A549 (cell line): Measurements from ENCODE around the gene ARHGEF3. TPM values are rescaled to one million over a fixed set of nuclear protein-coding genes. Genes with fewer than 3 reads are reported as not detected.

Experiments
- ATAC-seq, 2 experiments: fragments of 200-7000 bp in 1 of 2; fragments of >200 bp in 1 of 2; cut with Nextera tagmentation in 1 of 2; cut with Tn5 transposase in 1 of 2; 3 replicates each; pipeline versions ENCODE4 v1.8.0 to v1.9.1; 2018 to 2020; ENCODE audit warnings: mild to moderate bottlenecking in 1 of 2, moderate library complexity in 1 of 2
- CTCF ChIA-PET: fragments of 300-600 bp; sonication (Branson Sonifier 250); formaldehyde crosslinking; extraction: SDS; loops from one replicate; lab custom pipeline; 2021; ENCODE audit warnings: antibody characterized with exemption, inconsistent platforms; lab: Yijun Ruan, JAX
- POLR2A ChIA-PET: fragments of 350-600 bp; formaldehyde crosslinking; extraction: SDS; loops from one replicate; lab custom pipeline; 2021; ENCODE audit warnings: antibody characterized with exemption, inconsistent platforms; lab: Yijun Ruan, JAX
- DNase-seq, 2 experiments: peaks; one replicate each; pipeline versions ENCODE4 v3.0.0 to v3.0.0-alpha.2; 2011 to 2016; ENCODE audit warnings: low read depth in 1 of 2, low spot score in 1 of 2
- FAIRE-seq: peaks from 2 replicates; lab custom pipeline; 2011; peaks lifted over from hg19 to GRCh38; lab: Jason Lieb, UNC
- H3K27ac ChIP-seq, 2 experiments: fragments of >200 bp; sonication (Bioruptor Twin); formaldehyde crosslinking; 3 replicates each; pipeline ENCODE4 v1.5.1; 2016 to 2017
- H3K4me1 ChIP-seq: fragments of >200 bp; sonication (Bioruptor Twin); formaldehyde crosslinking; 3 replicates; pipeline ENCODE4 v1.6.1; 2016
- H3K4me2 ChIP-seq: fragments of >200 bp; sonication (Bioruptor Twin); formaldehyde crosslinking; 3 replicates; pipeline ENCODE4 v1.6.1; 2016
- H3K4me3 ChIP-seq: fragments of >200 bp; sonication (Bioruptor Twin); formaldehyde crosslinking; 3 replicates; pipeline ENCODE4 v1.5.1; 2016
- H3K9me3 ChIP-seq: fragments of >200 bp; sonication (Bioruptor Twin); formaldehyde crosslinking; 3 replicates; pipeline ENCODE4 v1.6.1; 2016
- BHLHE40 ChIP-seq: IDR thresholded peaks from 2 replicates; pipeline ENCODE4 v1.6.1; 2012; ENCODE audit warnings: low read depth, low read length, inconsistent platforms
- CBX2 ChIP-seq: fragments of 200-600 bp; sonication (generic); IDR thresholded peaks from 2 replicates; pipeline ENCODE4 v1.6.1; 2016; ENCODE audit warnings: low read depth, mild to moderate bottlenecking, borderline replicate concordance
- ESRRA ChIP-seq: fragments of 150-350 bp; IDR thresholded peaks from 2 replicates; pipeline ENCODE4 v1.6.1; 2014; ENCODE audit warnings: mild to moderate bottlenecking, low read length, borderline replicate concordance
- FOXS1 ChIP-seq: fragments of 250-450 bp; sonication (Bioruptor Pico); IDR thresholded peaks from 2 replicates; pipeline ENCODE4 v1.5.0; 2020; ENCODE audit warnings: mild to moderate bottlenecking, moderate library complexity
- GATA3 ChIP-seq: IDR thresholded peaks from 2 replicates; pipeline ENCODE4 v1.6.1; 2012; ENCODE audit warnings: borderline replicate concordance
- HDAC2 ChIP-seq: fragments of 200-600 bp; sonication (generic); IDR thresholded peaks from 2 replicates; pipeline ENCODE4 v1.6.1; 2016
- HOXA7 ChIP-seq: fragments of 250-450 bp; sonication (Bioruptor Pico); IDR thresholded peaks from 2 replicates; pipeline ENCODE4 v1.5.0; 2020; ENCODE audit warnings: mild to moderate bottlenecking, moderate library complexity
- JUN ChIP-seq, 2 experiments: fragments of >200 bp; sonication (Bioruptor Twin); formaldehyde crosslinking; IDR thresholded peaks; 2 replicates in 1 of 2; 3 replicates in 1 of 2; pipeline ENCODE4 v1.6.1; 2016 to 2017
- JUNB ChIP-seq: fragments of >200 bp; sonication (Bioruptor Twin); formaldehyde crosslinking; IDR thresholded peaks from 2 replicates; pipeline ENCODE4 v1.6.1; 2016
- KDM1A ChIP-seq: fragments of 200-600 bp; sonication (generic); IDR thresholded peaks from 2 replicates; pipeline ENCODE4 v1.6.1; 2016; ENCODE audit warnings: low read depth, mild to moderate bottlenecking
- MAZ ChIP-seq: fragments of 150-350 bp; IDR thresholded peaks from 2 replicates; pipeline ENCODE4 v1.6.1; 2014; ENCODE audit warnings: antibody characterized with exemption, low read depth, low read length, borderline replicate concordance
- RCOR1 ChIP-seq: fragments of 150-350 bp; IDR thresholded peaks from 2 replicates; pipeline ENCODE4 v1.6.1; 2014; ENCODE audit warnings: antibody characterized with exemption, low read length, low read depth
- REST ChIP-seq: fragments of 200-600 bp; sonication (generic); IDR thresholded peaks from 2 replicates; pipeline ENCODE4 v1.6.1; 2016; ENCODE audit warnings: antibody characterized with exemption, mild to moderate bottlenecking, moderate library complexity
- TFCP2L1 ChIP-seq: fragments of 250-450 bp; sonication (Bioruptor Pico); IDR thresholded peaks from 2 replicates; pipeline ENCODE4 v1.5.0; 2021; ENCODE audit warnings: mild to moderate bottlenecking
- USF2 ChIP-seq: fragments of 450-650 bp; IDR thresholded peaks from 2 replicates; pipeline ENCODE4 v1.6.1; 2014; ENCODE audit warnings: antibody characterized with exemption
- ZFP36 ChIP-seq: fragments of 450-650 bp; IDR thresholded peaks from 2 replicates; pipeline ENCODE4 v1.6.1; 2014; ENCODE audit warnings: borderline replicate concordance; ENCODE audit not compliant: partially characterized antibody
- ZSCAN20 ChIP-seq: fragments of 250-450 bp; sonication (Bioruptor Pico); IDR thresholded peaks from 2 replicates; pipeline ENCODE4 v1.8.0; 2022; ENCODE audit warnings: mild to moderate bottlenecking, moderate library complexity
- WGBS: methylation state at CpG from one replicate; pipeline ENCODE4 v1.1.6; 2017; ENCODE audit errors: missing lambda C conversion rate; 5-methylcytosine and 5-hydroxymethylcytosine counted together
- polyA plus RNA-seq, 4 experiments: library from polyadenylated mRNA; depleted of rRNA in 3 of 4; stranded (reverse); fragments of >200 nt; fragmentation: RNase III in 1 of 4; extraction: RNeasy Plus Mini Kit Qiagen cat#74134 plus additional on column Dnase treatment in 1 of 4; gene quantifications; 2 replicates in 3 of 4; 3 replicates in 1 of 4; pipeline ENCODE4 v1.2.3, GENCODE V29; 2011 to 2017
- TF ChIP-seq, protein P1 (sequence below): fragments of >200 bp; sonication (Bioruptor Twin); formaldehyde crosslinking; IDR thresholded peaks from 3 replicates; pipeline ENCODE4 v1.6.1; 2016

Gene ARHGEF3
- polyA plus RNA-seq, 2 of the 4 experiments (the other 2 are of a cell fraction) = 7.3 to 10.6 TPM

GRCh38 chr3:56784448-56785001 is 17.2 kb downstream of the ARHGEF3 start:
- no peak for TF ChIP-seq RCOR1
- TF ChIP-seq ESRRA = no peak
- Histone ChIP-seq H3K4me1 (peaks cover 30% of the 10 kb centered on the region), H3K4me2 (peak overlapping the region; percentile 67), H3K9me3 (no peaks in the 10 kb centered on the region), H3K4me3 (no peak overlapping the region), H3K27ac (peak overlapping the region; percentile 69 to 76)
- FAIRE-seq (no peak), DNase-seq (no peak), ATAC-seq (no peak)
- WGBS = 74% methylated on average over 4 of the region's 5 CpGs
- POLR2A ChIA-PET = no interaction called here
- CTCF ChIA-PET = interaction anchor here (3.7 kb wide), 1 partner anchor 16 kb away, joined by 35 read pairs; the partner anchor contains the start of gene ARHGEF3

DNA sequence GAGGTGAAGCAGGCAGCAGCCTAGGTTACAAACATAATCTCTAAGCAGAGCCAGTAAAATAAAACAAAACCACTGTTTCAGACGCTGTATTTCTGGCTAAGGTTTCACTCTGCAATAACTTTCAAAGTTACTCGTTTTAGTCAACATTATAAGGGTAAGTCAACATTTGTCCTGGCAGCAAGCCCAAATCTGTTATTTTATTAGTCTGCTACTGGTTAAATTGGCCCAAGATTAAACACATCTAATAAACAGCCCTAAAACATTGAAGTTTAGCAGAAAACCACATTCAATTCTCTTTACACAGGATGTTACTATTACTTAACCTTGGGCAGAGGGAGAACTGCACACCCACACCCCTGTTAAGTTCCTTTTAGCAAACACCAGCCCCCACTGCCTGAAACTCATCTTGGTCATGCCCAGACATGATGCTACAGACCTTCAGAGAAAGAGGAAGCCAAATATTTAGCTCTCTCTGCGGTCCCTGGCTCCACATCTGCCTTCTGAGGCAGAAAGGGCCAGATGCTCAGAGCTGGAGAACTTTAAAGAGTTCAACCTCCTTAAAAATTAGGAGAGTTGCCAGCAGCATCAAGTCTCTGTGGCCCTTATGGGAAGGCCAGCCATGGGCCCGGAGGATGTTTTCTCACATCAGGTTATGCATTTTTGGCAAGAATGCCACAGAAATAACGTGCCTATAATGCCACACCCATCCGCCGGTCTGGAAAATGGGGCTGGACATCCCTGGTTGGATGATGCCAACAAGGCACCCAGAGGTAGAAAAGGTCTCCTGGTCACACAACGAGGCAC is 17.9 kb downstream of the ARHGEF3 start:
- FAIRE-seq (no peak), ATAC-seq (peak; percentile 77 to 83), DNase-seq (peak; percentile 8 to 66)
- H3K4me3 ChIP-seq = no peak overlapping the region
- H3K9me3 ChIP-seq = no peaks in the 10 kb centered on the region
- POLR2A ChIA-PET = no interaction called here
- peak overlapping the region; percentile 67 for H3K4me2 ChIP-seq
- peak overlapping the region; percentile 69 to 76 for H3K27ac ChIP-seq
- TF ChIP-seq, protein P1, sequence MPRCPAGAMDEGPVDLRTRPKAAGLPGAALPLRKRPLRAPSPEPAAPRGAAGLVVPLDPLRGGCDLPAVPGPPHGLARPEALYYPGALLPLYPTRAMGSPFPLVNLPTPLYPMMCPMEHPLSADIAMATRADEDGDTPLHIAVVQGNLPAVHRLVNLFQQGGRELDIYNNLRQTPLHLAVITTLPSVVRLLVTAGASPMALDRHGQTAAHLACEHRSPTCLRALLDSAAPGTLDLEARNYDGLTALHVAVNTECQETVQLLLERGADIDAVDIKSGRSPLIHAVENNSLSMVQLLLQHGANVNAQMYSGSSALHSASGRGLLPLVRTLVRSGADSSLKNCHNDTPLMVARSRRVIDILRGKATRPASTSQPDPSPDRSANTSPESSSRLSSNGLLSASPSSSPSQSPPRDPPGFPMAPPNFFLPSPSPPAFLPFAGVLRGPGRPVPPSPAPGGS = 0 out of 3 replicates have a peak, but pooled peaks have one; percentile 58
- TF ChIP-seq GATA3 (peak; percentile 48), FOXS1 (CRISPR knock-in tag) (no peak), KDM1A (no peak), USF2 (no peak), BHLHE40 (no peak), ZSCAN20 (no peak), MAZ (no peak), JUN (IDR thresholded peaks at IDR 0.05) (peak; percentile 45 to 68; a peak in 3 of 5 replicates), CBX2 (no peak), HDAC2 (no peak), REST (no peak), TFCP2L1 (no peak), ZFP36 (no peak), JUNB (0 out of 2 replicates have a peak, but pooled peaks have one; percentile 22)
- 37% methylated on average over 8 of the region's 8 CpGs for WGBS
- peaks cover 30% of the 10 kb centered on the region for H3K4me1 ChIP-seq
- CTCF ChIA-PET = interaction anchor here (3.7 kb wide), 1 partner anchor 16 kb away, joined by 35 read pairs; the partner anchor contains the start of gene ARHGEF3

DNA sequence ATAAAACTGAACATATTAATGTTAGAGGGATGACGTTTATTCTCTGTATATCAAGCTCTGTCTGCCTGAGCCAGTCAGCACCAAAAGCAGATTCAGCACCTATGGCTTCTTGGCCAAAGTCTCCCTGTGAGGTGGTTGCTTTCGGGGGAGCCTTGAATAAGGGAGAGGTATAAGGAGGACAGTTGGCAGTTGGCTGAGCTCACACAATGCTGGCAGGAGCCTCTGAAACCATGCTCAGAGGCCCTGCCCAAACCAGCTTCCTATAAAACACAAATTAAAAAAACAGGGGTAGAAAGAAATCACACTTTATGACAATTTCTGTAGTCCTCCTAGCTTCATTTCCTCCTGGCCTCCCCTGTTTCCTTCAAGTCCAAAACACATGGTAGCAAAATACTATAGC is 18.8 kb downstream of the ARHGEF3 start:
- ChIA-PET CTCF (interaction anchor here (1.6 to 1.7 kb wide), 3 partner anchors 16 to 213 kb away, joined by 5 to 13 read pairs (median 7); no protein-coding TSS in a partner anchor), POLR2A (no interaction called here)
- FAIRE-seq (no peak), ATAC-seq (no peak), DNase-seq (no peak)
- Histone ChIP-seq H3K27ac (peak overlapping the region; percentile 42 to 51; a peak in 5 of 6 replicates), H3K4me2 (peak overlapping the region; percentile 67), H3K9me3 (no peaks in the 10 kb centered on the region), H3K4me1 (peaks cover 30% of the 10 kb centered on the region), H3K4me3 (no peak overlapping the region)
- 75% methylated on average over 2 of the region's 2 CpGs for WGBS
- TF ChIP-seq ZFP36 (peak; percentile 28), HOXA7 (no peak)
